GM12878 (cell line): ENCODE data around the gene XAGE3. TPM values are rescaled to one million over a fixed set of nuclear protein-coding genes. Genes with fewer than 3 reads are reported as not detected.

Source experiments
- ATAC-seq: fragments of 200-7000 bp; cut with Tn5 transposase; 3 replicates; pipeline ENCODE4 v1.9.1; 2020; ENCODE audit warnings: mild to moderate bottlenecking, moderate library complexity
- BruUV-seq: library from RNA; stranded (reverse); fragments of 400-500 nt; replicated peaks from 2 replicates; lab custom pipeline; 2021; lab: Mats Ljungman, UMichigan
- CTCF ChIA-PET: fragments of 300-600 bp; sonication (Branson Sonifier 250); formaldehyde crosslinking; extraction: SDS; loops from one replicate; lab custom pipeline; 2021; ENCODE audit warnings: inconsistent platforms; lab: Yijun Ruan, JAX
- POLR2A ChIA-PET: fragments of 350-600 bp; formaldehyde crosslinking; extraction: SDS; loops from one replicate; lab custom pipeline; 2021; ENCODE audit warnings: inconsistent platforms; lab: Charles Lee
- RAD21 ChIA-PET: fragments of 300-600 bp; sonication (Branson Sonifier 250); formaldehyde crosslinking; loops from one replicate; lab custom pipeline; 2023; ENCODE audit warnings: antibody characterized with exemption; ENCODE audit not compliant: unreplicated experiment; lab: Charles Lee
- SMC1A ChIA-PET: fragments of 300-600 bp; sonication (Branson Sonifier 250); formaldehyde crosslinking; loops from one replicate; lab custom pipeline; 2023; ENCODE audit not compliant: unreplicated experiment, uncharacterized antibody; lab: Charles Lee
- DNase-seq: peaks from one replicate; pipeline ENCODE4 v3.0.0-alpha.2; 2011; ENCODE audit warnings: low read depth, low spot score
- FAIRE-seq: peaks from 3 replicates; lab custom pipeline; 2011; peaks lifted over from hg19 to GRCh38; lab: Jason Lieb, UNC
- H2AFZ ChIP-seq: 2 replicates; pipeline ENCODE4 v1.6.0; 2011; ENCODE audit warnings: low read depth, low read length, control low read depth; ENCODE audit not compliant: control insufficient read depth
- H3K27ac ChIP-seq: 2 replicates; pipeline ENCODE4 v1.5.1; 2011; ENCODE audit warnings: control low read depth; ENCODE audit not compliant: control insufficient read depth, insufficient read depth
- H3K27me3 ChIP-seq, 2 experiments: replicated peaks in 1 of 2; 2 replicates each; pipeline versions ENCODE4 v1.6.0 to v1.6.1; 2011; ENCODE audit warnings: low read length in 1 of 2; ENCODE audit not compliant: control insufficient read depth in 2 of 2, insufficient read depth in 2 of 2
- H3K36me3 ChIP-seq, 2 experiments: 2 replicates each; pipeline ENCODE4 v1.5.1; 2011; ENCODE audit warnings: low read length in 1 of 2; ENCODE audit not compliant: control insufficient read depth in 2 of 2, insufficient read depth in 2 of 2
- H3K4me1 ChIP-seq: 2 replicates; pipeline ENCODE4 v1.6.1; 2011; ENCODE audit warnings: mild to moderate bottlenecking, low read length, moderate library complexity, mixed read lengths; ENCODE audit not compliant: control insufficient read depth, insufficient read depth
- H3K4me2 ChIP-seq: 2 replicates; pipeline ENCODE4 v1.6.0; 2011; ENCODE audit warnings: control low read depth; ENCODE audit not compliant: control insufficient read depth, insufficient read depth
- H3K4me3 ChIP-seq: fragments of 200-600 bp; sonication (generic); 2 replicates; pipeline ENCODE4 v1.5.1; 2016
- H3K79me2 ChIP-seq: 2 replicates; pipeline ENCODE4 v1.6.0; 2011; ENCODE audit warnings: low read length; ENCODE audit not compliant: control insufficient read depth, insufficient read depth
- H3K9ac ChIP-seq: 2 replicates; pipeline ENCODE4 v1.8.0; 2011; ENCODE audit warnings: low read length, control low read depth, mixed read lengths; ENCODE audit not compliant: control insufficient read depth, insufficient read depth
- H3K9me3 ChIP-seq: replicated peaks from 3 replicates; pipeline ENCODE4 v1.5.1; 2011; ENCODE audit warnings: mild to moderate bottlenecking, low read length; ENCODE audit not compliant: control insufficient read depth, insufficient read depth
- H4K20me1 ChIP-seq: 2 replicates; pipeline ENCODE4 v1.6.0; 2011; ENCODE audit not compliant: control insufficient read depth, insufficient read depth
- BHLHE40 ChIP-seq, 2 experiments: fragments of 450-650 bp in 1 of 2; IDR thresholded peaks; 2 replicates each; pipeline ENCODE4 v1.6.1; 2011 to 2017; ENCODE audit warnings: low read depth in 2 of 2, borderline replicate concordance in 1 of 2, improper control_type of control experiment in 1 of 2, low read length in 1 of 2, mild to moderate bottlenecking in 1 of 2
- CBX3 ChIP-seq: fragments of 200-600 bp; sonication (generic); IDR thresholded peaks from 2 replicates; pipeline ENCODE4 v1.6.1; 2016; ENCODE audit warnings: low read depth, borderline replicate concordance
- CUX1 ChIP-seq: IDR thresholded peaks from 2 replicates; pipeline ENCODE4 v1.6.1; 2012; ENCODE audit warnings: improper control_type of control experiment, low read depth, low read length; ENCODE audit not compliant: insufficient replicate concordance
- EP300 ChIP-seq, 2 experiments: fragments of 150-350 bp in 1 of 2; IDR thresholded peaks; 2 replicates each; pipeline ENCODE4 v1.6.1; 2011 to 2012; ENCODE audit warnings: low read depth in 2 of 2, low read length in 2 of 2, borderline replicate concordance in 1 of 2, improper control_type of control experiment in 1 of 2, inconsistent platforms in 1 of 2; ENCODE audit not compliant: control insufficient read depth in 1 of 2
- KAT2A ChIP-seq: conservative IDR thresholded peaks from 2 replicates; pipeline ENCODE4 v1.6.1; 2011; ENCODE audit warnings: low read depth, low read length; ENCODE audit not compliant: control insufficient read depth
- MTA3 ChIP-seq: IDR thresholded peaks from 2 replicates; pipeline ENCODE4 v1.6.1; 2012; ENCODE audit warnings: low read length, inconsistent platforms, borderline replicate concordance
- RELA ChIP-seq: fragments of 450-650 bp; IDR thresholded peaks from 2 replicates; pipeline ENCODE4 v1.8.0; 2014; ENCODE audit warnings: borderline replicate concordance; ENCODE audit not compliant: partially characterized antibody
- SPI1 ChIP-seq: IDR thresholded peaks from 2 replicates; pipeline ENCODE4 v1.6.1; 2011; ENCODE audit warnings: low read depth, mild to moderate bottlenecking, low read length, moderate library complexity, borderline replicate concordance; ENCODE audit not compliant: insufficient read depth
- whole genome bisulfite sequencing: methylation state at CpG from one replicate; pipeline ENCODE4 v1.1.6; 2016; ENCODE audit warnings: low lambda C conversion rate; ENCODE audit not compliant: insufficient replicate concordance, insufficient coverage; ENCODE audit errors: missing lambda C conversion rate; 5-methylcytosine and 5-hydroxymethylcytosine counted together
- in situ Hi-C: fragments of 300-500 bp; cut with MboI; formaldehyde crosslinking; loops from 9 replicates; pipeline ENCODE4 v1.14.3; 2018; ENCODE audit warnings: mixed read lengths
- intact Hi-C: fragments of 100-400 bp; cut with micrococcal nuclease; formaldehyde crosslinking; loops from one replicate; pipeline ENCODE4 v1.14.2; 2022; ENCODE audit not compliant: unreplicated experiment
- polyA plus RNA-seq, 11 experiments: library from polyadenylated mRNA; depleted of rRNA in 4 of 11; unstranded in 6 of 11; stranded (reverse) in 5 of 11; fragments of >200 nt; fragmentation: Nextera tagmentation in 4 of 11; fragmentation: Illumina TruSeq in 1 of 11; extraction: Ambion mirVana in 4 of 11; extraction: Trizol in 1 of 11; gene quantifications; 1 replicate in 1 of 11; 2 replicates in 10 of 11; pipeline versions ENCODE4 v1.2.1 to v1.2.3, GENCODE V29; 2011 to 2016; ENCODE audit warnings: inconsistent platforms in 2 of 11, missing spikeins in 2 of 11, low read depth in 1 of 11
- total RNA-seq, 4 experiments: library from RNA; depleted of rRNA in 3 of 4; stranded (reverse); fragments of >200 nt in 3 of 4; fragmentation: Illumina TruSeq in 1 of 4; extraction: Trizol in 1 of 4; gene quantifications; 2 replicates each; pipeline versions ENCODE4 v1.2.1 to v1.2.3, GENCODE V29; 2013 to 2021

Gene XAGE3
- total and polyA plus RNA-seq, 10 of the 15 experiments (the other 5 are each of a cell fraction or from before 2014, with no cell fraction given): not detected

GRCh38 chrX:52839137-52839536 lies 28.7 kb downstream of the XAGE3 start:
- Histone ChIP-seq H3K27me3 (no peaks in the 10 kb centered on the region), H3K9ac (no peak overlapping the region), H2AFZ (no peak overlapping the region), H4K20me1 (no peaks in the 10 kb centered on the region), H3K9me3 (no peaks in the 10 kb centered on the region), H3K27ac (no peak overlapping the region), H3K4me2 (no peak overlapping the region), H3K4me1 (no peaks in the 10 kb centered on the region), H3K4me3 (no peak overlapping the region), H3K79me2 (no peaks in the 10 kb centered on the region), H3K36me3 (no peaks in the 10 kb centered on the region)
- CTCF ChIA-PET: no interaction called here
- FAIRE-seq (no peak), ATAC-seq (peak; percentile 32; the same call in 2 of the 3 replicates), DNase-seq (no peak)
- no TSS peak for BruUV-seq
- RAD21 ChIA-PET: no interaction called here
- intact Hi-C loops (no loop called here), in situ Hi-C loops (no loop called here)
- SMC1A ChIA-PET: no interaction called here
- POLR2A ChIA-PET: no interaction called here
- 4% methylated on average over 2 of the region's 2 CpGs for WGBS
- TF ChIP-seq SPI1: peak; percentile 37; the same call in 1 of the 2 replicates
- no peak for TF ChIP-seq RELA
- no peak for TF ChIP-seq BHLHE40 (IDR thresholded peaks at IDR 0.05; ENCODE audit: borderline replicate concordance in 1 of 2, low read depth in 2 of 2, low read length in 1 of 2)
- no peak for TF ChIP-seq EP300 (IDR thresholded peaks at IDR 0.05; ENCODE audit: borderline replicate concordance in 1 of 2, control insufficient read depth in 1 of 2, low read depth in 2 of 2, low read length in 2 of 2)
- no peak for TF ChIP-seq CBX3
- TF ChIP-seq CUX1: no peak
- no peak for TF ChIP-seq MTA3
- no peak for TF ChIP-seq KAT2A
- TF ChIP-seq, all 136 proteins: peak for 1
